Thyroid gland (tissue), 4 donors: ENCODE results near the gene PDPK1.

ENCODE experiments used
- CTCF ChIP-seq, 6 experiments: fragments of 200-600 bp in 3 of 6; fragments of 450-650 bp in 3 of 6; sonication (generic) in 3 of 6; IDR thresholded peaks; one replicate each; pipeline ENCODE4 v1.5.1; 2016 to 2019; ENCODE audit warnings: antibody characterized with exemption in 6 of 6, mild to moderate bottlenecking in 2 of 6, inconsistent platforms in 1 of 6, moderate library complexity in 1 of 6
- POLR2A ChIP-seq, 2 donors: fragments of 450-650 bp; IDR thresholded peaks; one replicate each; pipeline ENCODE4 v1.6.1; 2017; ENCODE audit warnings: antibody characterized with exemption in 2 of 2, mild to moderate bottlenecking in 2 of 2, moderate library complexity in 1 of 2

DNA sequence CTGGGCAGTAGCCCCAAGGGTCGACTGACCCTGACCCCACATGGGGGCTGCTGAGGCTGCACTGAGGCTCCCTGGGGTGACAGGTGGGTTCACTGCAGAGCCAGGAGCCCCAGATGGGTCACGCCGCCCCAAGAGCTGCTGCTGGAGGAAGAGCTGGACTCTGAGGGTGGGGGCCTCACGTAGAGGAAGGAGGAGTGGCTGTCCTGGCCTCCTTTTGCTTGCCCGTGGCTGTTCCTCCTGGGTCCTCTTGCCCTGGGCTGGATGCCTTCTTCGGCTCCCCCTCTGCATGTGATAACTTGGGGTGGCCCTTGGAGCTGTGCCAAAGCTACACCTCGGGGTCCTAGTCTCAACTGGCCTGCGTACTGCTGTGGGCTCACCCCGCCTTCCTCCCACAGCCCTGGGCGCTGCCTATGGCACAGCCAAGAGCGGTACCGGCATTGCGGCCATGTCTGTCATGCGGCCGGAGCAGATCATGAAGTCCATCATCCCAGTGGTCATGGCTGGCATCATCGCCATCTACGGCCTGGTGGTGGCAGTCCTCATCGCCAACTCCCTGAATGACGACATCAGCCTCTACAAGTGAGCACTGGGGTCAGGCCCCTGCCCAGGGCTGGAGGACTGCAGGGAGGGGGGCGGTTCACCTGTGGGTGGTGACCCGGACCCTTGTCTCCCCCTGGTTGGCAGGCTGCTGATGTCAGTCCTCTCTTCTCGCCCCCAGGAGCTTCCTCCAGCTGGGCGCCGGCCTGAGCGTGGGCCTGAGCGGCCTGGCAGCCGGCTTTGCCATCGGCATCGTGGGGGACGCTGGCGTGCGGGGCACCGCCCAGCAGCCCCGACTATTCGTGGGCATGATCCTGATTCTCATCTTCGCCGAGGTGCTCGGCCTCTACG is 18.8 kb upstream of the PDPK1 start:
- TF ChIP-seq CTCF (IDR thresholded peaks at IDR 0.05) (no peak), POLR2A (IDR thresholded peaks at IDR 0.05) (no peak)
